ENCODE results near the gene MSI2.

- TF ChIP-seq CTCF (IDR thresholded peaks at IDR 0.05 in 2 of 3, conservative IDR thresholded peaks at IDR 0.05 in 1 of 3; ENCODE audit: insufficient read depth in 2 of 3, low read depth in 1 of 3, low read length in 3 of 3) (no peak), MAFK (IDR thresholded peaks at IDR 0.05; ENCODE audit: low read length) (no peak), ZNF449 (CRISPR knock-in tag; IDR thresholded peaks at IDR 0.05) (no peak), BCLAF1 (IDR thresholded peaks at IDR 0.05; ENCODE audit: borderline replicate concordance in 1 of 2, control insufficient read depth in 1 of 2, low read depth in 2 of 2, low read length in 1 of 2) (no peak), SMARCB1 (IDR thresholded peaks at IDR 0.05; ENCODE audit: insufficient read length, low read depth) (no peak), KLF16 (IDR thresholded peaks at IDR 0.05) (no peak), ELK1 (CRISPR knock-in tag; IDR thresholded peaks at IDR 0.05) (no peak), TAF1 (IDR thresholded peaks at IDR 0.05; ENCODE audit: control insufficient read depth, extremely low read depth, insufficient read depth, low read length, severe bottlenecking) (no peak), HDAC2 (IDR thresholded peaks at IDR 0.05) (no peak)
Measured at GRCh38 chr17:57485916-57486881, 229.9 kb downstream of the MSI2 start.

Measured in K562 (cell line).